K562 (cell line): ENCODE results near the gene SIRT2. TPM values are rescaled to one million over a fixed set of nuclear protein-coding genes. Genes with fewer than 3 reads are reported as not detected.

ENCODE experiments used
- ATAC-seq: fragments of 200-7000 bp; cut with Tn5 transposase; 3 replicates; pipeline ENCODE4 v1.9.1; 2020; ENCODE audit warnings: moderate library complexity
- BruUV-seq: library from RNA; stranded (reverse); fragments of 400-500 nt; replicated peaks from 2 replicates; lab custom pipeline; 2021; lab: Mats Ljungman, UMichigan
- CTCF ChIA-PET: fragments of 300-600 bp; formaldehyde crosslinking; extraction: SDS; loops from one replicate; lab custom pipeline; 2021; ENCODE audit warnings: low intra/inter-chr PET ratio; lab: Yijun Ruan, JAX
- POLR2A ChIA-PET: fragments of 300-600, 350-650 bp; sonication (Branson Sonifier 250); formaldehyde crosslinking; extraction: SDS; loops from one replicate; lab custom pipeline; 2021; ENCODE audit warnings: antibody characterized with exemption, inconsistent platforms; lab: Yijun Ruan, JAX
- DNase-seq, 4 experiments: peaks; one replicate each; pipeline versions ENCODE4 v3.0.0 to v3.0.0-alpha.2; 2011 to 2018; ENCODE audit warnings: low spot score in 3 of 4, mixed read lengths in 3 of 4; ENCODE audit errors: extremely low read depth in 1 of 4
- FAIRE-seq: peaks from 2 replicates; lab custom pipeline; 2011; peaks lifted over from hg19 to GRCh38; lab: Jason Lieb, UNC
- H2AFZ ChIP-seq: 2 replicates; pipeline ENCODE4 v1.6.0; 2011; ENCODE audit warnings: low read depth, low read length, control low read depth, inconsistent platforms
- H3K27ac ChIP-seq: fragments of 200-600 bp; 3 replicates; pipeline ENCODE4 v1.8.0; 2011; ENCODE audit warnings: low read depth, mild to moderate bottlenecking, control low read depth, inconsistent platforms, low read length, moderate library complexity, mixed read lengths; ENCODE audit errors: extremely low read depth
- H3K27me3 ChIP-seq, 2 experiments: fragments of 300-600 bp in 1 of 2; 2 replicates in 1 of 2; 3 replicates in 1 of 2; pipeline versions ENCODE4 v1.6.0 to v1.8.0; 2011; ENCODE audit warnings: inconsistent platforms in 2 of 2, low read length in 2 of 2, mild to moderate bottlenecking in 1 of 2, mixed read lengths in 1 of 2, moderate library complexity in 1 of 2; ENCODE audit not compliant: control insufficient read depth in 2 of 2, insufficient read depth in 2 of 2
- H3K36me3 ChIP-seq: fragments of 300-600 bp; 3 replicates; pipeline ENCODE4 v1.8.0; 2011; ENCODE audit warnings: mild to moderate bottlenecking, low read length, inconsistent platforms; ENCODE audit not compliant: control insufficient read depth, insufficient read depth
- H3K4me1 ChIP-seq, 2 experiments: fragments of 200-600 bp in 1 of 2; replicated peaks in 1 of 2; 2 replicates in 1 of 2; 3 replicates in 1 of 2; pipeline versions ENCODE4 v1.5.1 to v1.8.0; 2011; ENCODE audit warnings: inconsistent platforms in 2 of 2, low read length in 2 of 2, mild to moderate bottlenecking in 1 of 2, mixed read lengths in 1 of 2, moderate library complexity in 1 of 2; ENCODE audit not compliant: control insufficient read depth in 2 of 2, insufficient read depth in 2 of 2
- H3K4me2 ChIP-seq: 2 replicates; pipeline ENCODE4 v1.6.1; 2011; ENCODE audit warnings: low read length, control low read depth, inconsistent platforms, mixed read lengths; ENCODE audit not compliant: insufficient read depth
- H3K4me3 ChIP-seq: fragments of 200-600 bp; sonication (generic), shearing (Covaris generic); 2 replicates; pipeline ENCODE4 v1.5.1; 2016; ENCODE audit warnings: control low read depth, inconsistent platforms
- H3K79me2 ChIP-seq: fragments of 200-600 bp; 3 replicates; pipeline ENCODE4 v1.8.0; 2011; ENCODE audit warnings: low read length, inconsistent platforms; ENCODE audit not compliant: control insufficient read depth, insufficient read depth
- H3K9ac ChIP-seq, 2 experiments: 2 replicates each; pipeline versions ENCODE4 v1.6.0 to v1.6.1; 2011; ENCODE audit warnings: low read depth in 2 of 2, low read length in 2 of 2, control low read depth in 1 of 2, inconsistent platforms in 1 of 2, mild to moderate bottlenecking in 1 of 2, mixed read lengths in 1 of 2; ENCODE audit not compliant: insufficient read depth in 1 of 2
- H3K9me1 ChIP-seq: one replicate; pipeline ENCODE4 v1.6.0; 2011; ENCODE audit warnings: inconsistent platforms, mild to moderate bottlenecking, low read length, moderate library complexity; ENCODE audit not compliant: control insufficient read depth, insufficient read depth
- H3K9me3 ChIP-seq: replicated peaks from 2 replicates; pipeline ENCODE4 v1.5.1; 2011; ENCODE audit warnings: low read depth, low read length, inconsistent platforms; ENCODE audit not compliant: control insufficient read depth, insufficient read depth
- H4K20me1 ChIP-seq: replicated peaks from 2 replicates; pipeline ENCODE4 v1.6.1; 2011; ENCODE audit warnings: low read length, inconsistent platforms, mixed read lengths; ENCODE audit not compliant: control insufficient read depth, insufficient read depth
- CREM ChIP-seq: IDR thresholded peaks from 2 replicates; pipeline ENCODE4 v1.6.1; 2014; ENCODE audit warnings: antibody characterized with exemption, low read depth
- ELF1 ChIP-seq: fragments of 200-800 bp; sonication (Bioruptor generic); IDR thresholded peaks from 2 replicates; pipeline ENCODE4 v1.6.1; 2016; ENCODE audit warnings: missing genetic modification characterization, missing compliant biosample characterization
- GABPB2 ChIP-seq: fragments of 250-450 bp; sonication (Bioruptor Pico); conservative IDR thresholded peaks from 2 replicates; pipeline ENCODE4 v1.5.1; 2021; ENCODE audit warnings: mild to moderate bottlenecking
- LCOR ChIP-seq: sonication (generic); formaldehyde crosslinking; IDR thresholded peaks from 2 replicates; pipeline ENCODE4 v1.8.0; 2022; ENCODE audit warnings: mild to moderate bottlenecking, missing genetic modification reagents
- MAZ ChIP-seq, 2 experiments: fragments of 450-650 bp in 1 of 2; sonication (generic) in 1 of 2; formaldehyde crosslinking; IDR thresholded peaks in 1 of 2; conservative IDR thresholded peaks in 1 of 2; 2 replicates each; pipeline versions ENCODE4 v1.4.0 to v1.5.0; 2020; ENCODE audit warnings: mild to moderate bottlenecking in 1 of 2, missing genetic modification reagents in 1 of 2
- PRMT5 ChIP-seq: sonication (generic); formaldehyde crosslinking; IDR thresholded peaks from 2 replicates; pipeline ENCODE4 v1.5.0; 2020; ENCODE audit warnings: missing genetic modification reagents
- RAD21 ChIP-seq, 2 experiments: fragments of 250-450 bp in 1 of 2; fragments of 450-650 bp in 1 of 2; sonication (Bioruptor Pico) in 1 of 2; formaldehyde crosslinking in 1 of 2; IDR thresholded peaks in 1 of 2; conservative IDR thresholded peaks in 1 of 2; 2 replicates each; pipeline versions ENCODE4 v1.4.0 to v1.8.0; 2020 to 2022; ENCODE audit warnings: mild to moderate bottlenecking in 2 of 2, moderate library complexity in 1 of 2
- SLC30A9 ChIP-seq: fragments of 250-450 bp; sonication (Bioruptor Pico); IDR thresholded peaks from 2 replicates; pipeline ENCODE4 v1.8.0; 2022; ENCODE audit warnings: mild to moderate bottlenecking, moderate library complexity
- SPI1 ChIP-seq: IDR thresholded peaks from 2 replicates; pipeline ENCODE4 v1.6.1; 2011; ENCODE audit warnings: low read depth, low read length, control low read depth, borderline replicate concordance
- ZNF184 ChIP-seq: sonication (generic); formaldehyde crosslinking; IDR thresholded peaks from 2 replicates; pipeline ENCODE4 v1.5.0; 2020; ENCODE audit warnings: missing genetic modification reagents
- ZNF408 ChIP-seq: fragments of 250-450 bp; sonication (Bioruptor Pico); IDR thresholded peaks from 2 replicates; pipeline ENCODE4 v1.4.0; 2020; ENCODE audit warnings: low read depth, mild to moderate bottlenecking, moderate library complexity
- ZNF445 ChIP-seq: fragments of 250-450 bp; sonication (Bioruptor Pico); IDR thresholded peaks from 2 replicates; pipeline ENCODE4 v1.4.0; 2020; ENCODE audit warnings: low read depth, mild to moderate bottlenecking, moderate library complexity
- WGBS: fragments of 100-300 bp; shearing (Covaris generic); methylation state at CpG from one replicate; pipeline ENCODE4 v1.1.6; 2016; ENCODE audit warnings: low coverage, mixed read lengths; ENCODE audit not compliant: insufficient coverage; ENCODE audit errors: missing lambda C conversion rate; 5-methylcytosine and 5-hydroxymethylcytosine counted together
- in situ Hi-C: fragments of 300-500 bp; cut with MboI; formaldehyde crosslinking; loops from 4 replicates; pipeline ENCODE4 v1.15.0; 2018; ENCODE audit warnings: inconsistent platforms, mixed read lengths
- intact Hi-C: fragments of 100-400 bp; cut with micrococcal nuclease; formaldehyde crosslinking; loops from 2 replicates; pipeline ENCODE4 v1.14.2; 2022
- polyA plus RNA-seq, 8 experiments: library from polyadenylated mRNA; depleted of rRNA in 4 of 8; stranded (reverse) in 5 of 8; unstranded in 3 of 8; fragments of >200 nt; fragmentation: Nextera tagmentation in 2 of 8; fragmentation: Illumina TruSeq in 1 of 8; extraction: Ambion mirVana in 2 of 8; extraction: Trizol in 1 of 8; gene quantifications; 2 replicates each; pipeline versions ENCODE4 v1.2.1 to v1.2.3, GENCODE V29; 2011 to 2014; ENCODE audit warnings: inconsistent platforms in 1 of 8, missing spikeins in 1 of 8
- total RNA-seq, 7 experiments: library from RNA; depleted of rRNA in 6 of 7; stranded (reverse); fragments of >200 nt in 6 of 7; fragmentation: Illumina TruSeq in 2 of 7; extraction: Trizol in 2 of 7; gene quantifications; 2 replicates each; pipeline versions ENCODE4 v1.2.1 to v1.2.3, GENCODE V29; 2011 to 2021; ENCODE audit warnings: low replicate concordance in 1 of 7
- TF ChIP-seq, protein P1 (sequence below): fragments of 250-450 bp; sonication (Bioruptor Pico); IDR thresholded peaks from 2 replicates; pipeline ENCODE4 v1.5.0; 2020; ENCODE audit warnings: mild to moderate bottlenecking, borderline replicate concordance
- TF ChIP-seq, protein P2 (sequence below): sonication (generic); formaldehyde crosslinking; IDR thresholded peaks from 2 replicates; pipeline ENCODE4 v1.8.1; 2023; ENCODE audit warnings: mild to moderate bottlenecking, missing genetic modification reagents
- TF ChIP-seq, protein P3 (sequence below), 2 experiments: fragments of 450-650 bp; conservative IDR thresholded peaks; 2 replicates each; pipeline ENCODE4 v1.6.1; 2017; ENCODE audit warnings: mild to moderate bottlenecking in 2 of 2, moderate library complexity in 2 of 2

The SIRT2 gene
- total and polyA plus RNA-seq, 9 of the 15 experiments (the other 6 are each of a cell fraction or from before 2014, with no cell fraction given), result 2.3 to 35.2 (median 22.9) TPM

DNA sequence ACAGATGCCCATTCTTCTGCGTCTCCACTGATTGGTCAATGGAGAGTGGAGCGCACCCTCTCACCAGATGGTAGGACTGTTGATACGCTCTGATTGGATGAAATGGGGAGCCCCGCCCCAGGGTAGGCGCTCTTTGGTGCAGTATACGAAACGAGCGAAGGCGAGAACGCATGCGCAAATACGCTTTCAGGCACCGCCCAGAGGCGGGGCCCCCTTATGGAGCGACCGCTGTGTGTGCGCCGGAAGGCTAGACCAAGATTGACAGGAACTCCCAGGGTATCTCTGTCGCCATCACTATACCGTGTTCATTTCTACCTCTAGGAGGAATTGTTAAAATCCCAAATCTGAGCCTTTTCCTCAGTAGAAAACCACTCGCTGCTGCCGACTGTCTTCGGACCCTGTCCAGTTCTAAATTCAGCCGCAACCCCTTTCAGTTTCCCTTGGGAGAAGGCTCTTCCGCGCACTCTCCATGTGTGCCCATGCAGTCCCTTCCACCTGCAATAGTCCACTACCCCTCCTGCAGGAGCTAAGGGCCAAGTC is 48.9 kb downstream of the SIRT2 start:
- in situ Hi-C loops (no loop called here), intact Hi-C loops (loop anchor here (1.0 to 2.0 kb wide), 3 partner anchors 31 to 80 kb away; partner anchors contain the start of genes MRPS12 and SARS2)
- under 1% methylated on average over 26 of the region's 26 CpGs for WGBS
- CTCF ChIA-PET, result interaction anchor here (1.0 kb wide), 1 partner anchor 80 kb away, joined by 3 read pairs; the partner anchor contains the start of genes MRPS12 and SARS2
- peak; percentile 92 to 100 (median 96) for DNase-seq
- no TSS peak for BruUV-seq
- Histone ChIP-seq H3K79me2 (peaks cover 53% of the 10 kb centered on the region), H3K4me1 (peaks cover 16 to 46% of the 10 kb centered on the region in 2 experiments; a peak in 4 of 5 replicates), H3K9me1 (no peaks in the 10 kb centered on the region), H3K36me3 (peaks cover 35% of the 10 kb centered on the region), H3K27ac (peak overlapping the region; percentile 99), H3K27me3 (no peaks in the 10 kb centered on the region), H3K4me3 (peak overlapping the region; percentile 80), H2AFZ (peak overlapping the region; percentile 48), H3K9me3 (no peaks in the 10 kb centered on the region), H4K20me1 (peaks cover 5% of the 10 kb centered on the region), H3K9ac (peak overlapping the region; percentile 76 to 97), H3K4me2 (peak overlapping the region; percentile 89)
- POLR2A ChIA-PET, result interaction anchor here (0.7 to 6.0 kb wide), 4 partner anchors 10 to 338 kb away, joined by 3 to 58 read pairs (median 4); no protein-coding TSS in a partner anchor
- peak; percentile 88 for ATAC-seq
- FAIRE-seq, result peak; percentile 100
- TF ChIP-seq, protein P1, sequence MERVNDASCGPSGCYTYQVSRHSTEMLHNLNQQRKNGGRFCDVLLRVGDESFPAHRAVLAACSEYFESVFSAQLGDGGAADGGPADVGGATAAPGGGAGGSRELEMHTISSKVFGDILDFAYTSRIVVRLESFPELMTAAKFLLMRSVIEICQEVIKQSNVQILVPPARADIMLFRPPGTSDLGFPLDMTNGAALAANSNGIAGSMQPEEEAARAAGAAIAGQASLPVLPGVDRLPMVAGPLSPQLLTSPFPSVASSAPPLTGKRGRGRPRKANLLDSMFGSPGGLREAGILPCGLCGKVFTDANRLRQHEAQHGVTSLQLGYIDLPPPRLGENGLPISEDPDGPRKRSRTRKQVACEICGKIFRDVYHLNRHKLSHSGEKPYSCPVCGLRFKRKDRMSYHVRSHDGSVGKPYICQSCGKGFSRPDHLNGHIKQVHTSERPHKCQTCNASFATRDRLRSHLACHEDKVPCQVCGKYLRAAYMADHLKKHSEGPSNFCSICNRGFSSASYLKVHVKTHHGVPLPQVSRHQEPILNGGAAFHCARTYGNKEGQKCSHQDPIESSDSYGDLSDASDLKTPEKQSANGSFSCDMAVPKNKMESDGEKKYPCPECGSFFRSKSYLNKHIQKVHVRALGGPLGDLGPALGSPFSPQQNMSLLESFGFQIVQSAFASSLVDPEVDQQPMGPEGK (CRISPR knock-in tag), result no peak
- no peak; the same call in 1 of the 2 replicates for TF ChIP-seq LCOR (CRISPR knock-in tag)
- no peak for TF ChIP-seq ZNF408 (CRISPR knock-in tag)
- no peak for TF ChIP-seq ZNF445
- peak; percentile 89 for TF ChIP-seq ELF1 (tag)
- peak; percentile 94 for TF ChIP-seq CREM
- TF ChIP-seq GABPB2, result no peak
- TF ChIP-seq, protein P2, sequence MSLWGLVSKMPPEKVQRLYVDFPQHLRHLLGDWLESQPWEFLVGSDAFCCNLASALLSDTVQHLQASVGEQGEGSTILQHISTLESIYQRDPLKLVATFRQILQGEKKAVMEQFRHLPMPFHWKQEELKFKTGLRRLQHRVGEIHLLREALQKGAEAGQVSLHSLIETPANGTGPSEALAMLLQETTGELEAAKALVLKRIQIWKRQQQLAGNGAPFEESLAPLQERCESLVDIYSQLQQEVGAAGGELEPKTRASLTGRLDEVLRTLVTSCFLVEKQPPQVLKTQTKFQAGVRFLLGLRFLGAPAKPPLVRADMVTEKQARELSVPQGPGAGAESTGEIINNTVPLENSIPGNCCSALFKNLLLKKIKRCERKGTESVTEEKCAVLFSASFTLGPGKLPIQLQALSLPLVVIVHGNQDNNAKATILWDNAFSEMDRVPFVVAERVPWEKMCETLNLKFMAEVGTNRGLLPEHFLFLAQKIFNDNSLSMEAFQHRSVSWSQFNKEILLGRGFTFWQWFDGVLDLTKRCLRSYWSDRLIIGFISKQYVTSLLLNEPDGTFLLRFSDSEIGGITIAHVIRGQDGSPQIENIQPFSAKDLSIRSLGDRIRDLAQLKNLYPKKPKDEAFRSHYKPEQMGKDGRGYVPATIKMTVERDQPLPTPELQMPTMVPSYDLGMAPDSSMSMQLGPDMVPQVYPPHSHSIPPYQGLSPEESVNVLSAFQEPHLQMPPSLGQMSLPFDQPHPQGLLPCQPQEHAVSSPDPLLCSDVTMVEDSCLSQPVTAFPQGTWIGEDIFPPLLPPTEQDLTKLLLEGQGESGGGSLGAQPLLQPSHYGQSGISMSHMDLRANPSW (CRISPR knock-in tag), result no peak
- TF ChIP-seq RAD21 (CRISPR knock-in tag; conservative IDR thresholded peaks at IDR 0.05 in 1 of 2, IDR thresholded peaks at IDR 0.05 in 1 of 2), result peak in 1 of 2 experiments; percentile 14; a peak in 2 of 4 replicates
- TF ChIP-seq, protein P3, sequence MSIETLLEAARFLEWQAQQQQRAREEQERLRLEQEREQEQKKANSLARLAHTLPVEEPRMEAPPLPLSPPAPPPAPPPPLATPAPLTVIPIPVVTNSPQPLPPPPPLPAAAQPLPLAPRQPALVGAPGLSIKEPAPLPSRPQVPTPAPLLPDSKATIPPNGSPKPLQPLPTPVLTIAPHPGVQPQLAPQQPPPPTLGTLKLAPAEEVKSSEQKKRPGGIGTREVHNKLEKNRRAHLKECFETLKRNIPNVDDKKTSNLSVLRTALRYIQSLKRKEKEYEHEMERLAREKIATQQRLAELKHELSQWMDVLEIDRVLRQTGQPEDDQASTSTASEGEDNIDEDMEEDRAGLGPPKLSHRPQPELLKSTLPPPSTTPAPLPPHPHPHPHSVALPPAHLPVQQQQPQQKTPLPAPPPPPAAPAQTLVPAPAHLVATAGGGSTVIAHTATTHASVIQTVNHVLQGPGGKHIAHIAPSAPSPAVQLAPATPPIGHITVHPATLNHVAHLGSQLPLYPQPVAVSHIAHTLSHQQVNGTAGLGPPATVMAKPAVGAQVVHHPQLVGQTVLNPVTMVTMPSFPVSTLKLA (conservative IDR thresholded peaks at IDR 0.05), result peak; percentile 41 to 47; a peak in 1 of 4 replicates
- no peak; a peak in 2 of 4 replicates for TF ChIP-seq MAZ (CRISPR knock-in tag; conservative IDR thresholded peaks at IDR 0.05 in 1 of 2, IDR thresholded peaks at IDR 0.05 in 1 of 2)
- TF ChIP-seq SLC30A9 (CRISPR knock-in tag), result no peak
- no peak for TF ChIP-seq ZNF184
- 0 out of 2 replicates have a peak, but pooled peaks have one; percentile 0 for TF ChIP-seq SPI1
- no peak for TF ChIP-seq PRMT5 (CRISPR knock-in tag)
